Measurements from ENCODE around the gene ESYT1. TPM values are rescaled to one million over a fixed set of nuclear protein-coding genes. Genes with fewer than 3 reads are reported as not detected.

The ESYT1 gene
- total RNA-seq, 1 experiment from 2014 or later, result 152 TPM

DNA sequence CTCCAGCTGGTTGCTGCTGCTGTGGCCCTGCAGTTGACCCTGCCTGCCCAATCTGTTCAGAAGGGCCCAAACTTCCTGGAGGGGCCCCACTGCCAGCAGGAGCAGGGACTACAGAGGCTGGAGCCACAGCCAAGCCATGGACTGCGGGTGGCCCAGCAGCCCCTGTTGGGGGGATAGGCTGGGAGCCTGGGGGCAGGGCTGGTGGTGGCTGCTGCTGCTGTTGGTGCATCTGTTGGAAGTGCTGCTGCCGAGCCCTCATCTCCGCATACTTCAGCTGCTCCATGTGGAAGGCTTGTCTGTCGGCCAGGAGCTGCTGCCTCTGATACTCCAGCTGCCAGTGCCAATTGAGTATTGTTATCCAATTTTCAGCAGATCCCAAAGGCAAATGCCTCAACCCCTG lies 37.3 kb downstream of the ESYT1 start:
- peaks cover 2% of the 10 kb centered on the region; the same call in 1 of the 2 replicates for H3K36me3 ChIP-seq (ENCODE audit: control insufficient read depth, insufficient read depth, low read length)
- CTCF ChIA-PET, result no interaction called here
- DNase-seq (ENCODE audit: low read depth, low spot score) (no peak), ATAC-seq (no peak)
- POLR2A ChIA-PET, result no interaction called here
- H3K27me3 ChIP-seq (ENCODE audit: control insufficient read depth, insufficient read depth, low read length), result no peaks in the 10 kb centered on the region
- H3K27ac ChIP-seq (ENCODE audit: low read length), result no peak overlapping the region
- H3K4me3 ChIP-seq (ENCODE audit: low read depth in 2 of 2, low read length in 2 of 2), result no peak overlapping the region
- no TSS peak for BruUV-seq (replicated peaks)
- H3K9me3 ChIP-seq (ENCODE audit: control insufficient read depth, insufficient read depth, low read depth, low read length), result no peaks in the 10 kb centered on the region
- H3K4me1 ChIP-seq (ENCODE audit: control insufficient read depth, insufficient read depth, low read length), result peaks cover 5% of the 10 kb centered on the region; the same call in 1 of the 2 replicates
- intact Hi-C loops (cut with micrococcal nuclease; ENCODE audit: unreplicated experiment) (no loop called here), in situ Hi-C loops (cut with HindIII; ENCODE audit: low pct_unique_long_range_greater_than_20kb, low sequenced_read_pairs) (no loop called here)
- TF ChIP-seq POLR2AphosphoS5 (IDR thresholded peaks at IDR 0.05; ENCODE audit: low read depth, low read length), result no peak
- TF ChIP-seq, protein P1, sequence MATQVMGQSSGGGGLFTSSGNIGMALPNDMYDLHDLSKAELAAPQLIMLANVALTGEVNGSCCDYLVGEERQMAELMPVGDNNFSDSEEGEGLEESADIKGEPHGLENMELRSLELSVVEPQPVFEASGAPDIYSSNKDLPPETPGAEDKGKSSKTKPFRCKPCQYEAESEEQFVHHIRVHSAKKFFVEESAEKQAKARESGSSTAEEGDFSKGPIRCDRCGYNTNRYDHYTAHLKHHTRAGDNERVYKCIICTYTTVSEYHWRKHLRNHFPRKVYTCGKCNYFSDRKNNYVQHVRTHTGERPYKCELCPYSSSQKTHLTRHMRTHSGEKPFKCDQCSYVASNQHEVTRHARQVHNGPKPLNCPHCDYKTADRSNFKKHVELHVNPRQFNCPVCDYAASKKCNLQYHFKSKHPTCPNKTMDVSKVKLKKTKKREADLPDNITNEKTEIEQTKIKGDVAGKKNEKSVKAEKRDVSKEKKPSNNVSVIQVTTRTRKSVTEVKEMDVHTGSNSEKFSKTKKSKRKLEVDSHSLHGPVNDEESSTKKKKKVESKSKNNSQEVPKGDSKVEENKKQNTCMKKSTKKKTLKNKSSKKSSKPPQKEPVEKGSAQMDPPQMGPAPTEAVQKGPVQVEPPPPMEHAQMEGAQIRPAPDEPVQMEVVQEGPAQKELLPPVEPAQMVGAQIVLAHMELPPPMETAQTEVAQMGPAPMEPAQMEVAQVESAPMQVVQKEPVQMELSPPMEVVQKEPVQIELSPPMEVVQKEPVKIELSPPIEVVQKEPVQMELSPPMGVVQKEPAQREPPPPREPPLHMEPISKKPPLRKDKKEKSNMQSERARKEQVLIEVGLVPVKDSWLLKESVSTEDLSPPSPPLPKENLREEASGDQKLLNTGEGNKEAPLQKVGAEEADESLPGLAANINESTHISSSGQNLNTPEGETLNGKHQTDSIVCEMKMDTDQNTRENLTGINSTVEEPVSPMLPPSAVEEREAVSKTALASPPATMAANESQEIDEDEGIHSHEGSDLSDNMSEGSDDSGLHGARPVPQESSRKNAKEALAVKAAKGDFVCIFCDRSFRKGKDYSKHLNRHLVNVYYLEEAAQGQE (IDR thresholded peaks at IDR 0.05; ENCODE audit: insufficient read depth in 1 of 2, low read depth in 2 of 2, low read length in 1 of 2), result no peak

DNA sequence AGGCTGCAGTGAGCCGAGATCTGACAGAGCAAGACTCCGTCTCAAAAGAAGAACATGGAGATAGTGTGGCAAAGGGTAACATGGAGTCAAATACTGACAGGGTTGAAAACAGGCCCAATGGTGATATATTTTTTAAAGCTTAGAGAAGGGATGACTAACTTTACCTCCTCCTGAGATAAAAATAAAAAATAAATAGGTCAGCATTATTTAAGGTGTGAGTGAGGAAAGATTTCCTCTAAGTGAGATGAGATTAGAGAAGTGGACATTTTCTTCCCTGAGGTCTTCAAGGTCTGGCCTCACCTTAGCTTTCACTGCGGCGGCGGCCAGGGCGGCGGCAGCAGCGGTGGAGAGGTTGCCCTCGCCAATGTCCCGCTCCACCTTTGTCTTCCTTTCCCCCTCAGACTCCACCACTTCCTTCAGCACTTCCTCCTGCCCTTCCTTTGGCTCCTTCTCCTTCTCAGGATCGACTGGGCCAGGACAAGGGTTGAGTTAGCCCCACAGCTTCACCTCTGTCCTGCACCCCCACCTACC lies 41.2 kb downstream of the ESYT1 start:
- Histone ChIP-seq H3K27me3 (ENCODE audit: control insufficient read depth, insufficient read depth, low read length) (no peaks in the 10 kb centered on the region), H3K4me3 (ENCODE audit: low read depth in 2 of 2, low read length in 2 of 2) (no peak overlapping the region), H3K27ac (ENCODE audit: low read length) (no peak overlapping the region), H3K9me3 (ENCODE audit: control insufficient read depth, insufficient read depth, low read depth, low read length) (no peaks in the 10 kb centered on the region), H3K4me1 (ENCODE audit: control insufficient read depth, insufficient read depth, low read length) (no peaks in the 10 kb centered on the region), H3K36me3 (ENCODE audit: control insufficient read depth, insufficient read depth, low read length) (peaks cover 8% of the 10 kb centered on the region)
- no peak for ATAC-seq
- no TSS peak for BruUV-seq (replicated peaks)
- in situ Hi-C loops (cut with HindIII; ENCODE audit: low pct_unique_long_range_greater_than_20kb, low sequenced_read_pairs) (no loop called here), intact Hi-C loops (cut with micrococcal nuclease; ENCODE audit: unreplicated experiment) (no loop called here)
- no peak for DNase-seq (ENCODE audit: low read depth, low spot score)
- CTCF ChIA-PET, result no interaction called here
- TF ChIP-seq TCF7L2 (IDR thresholded peaks at IDR 0.05; ENCODE audit: low read depth, low read length) (no peak), SIN3A (IDR thresholded peaks at IDR 0.05; ENCODE audit: borderline replicate concordance, insufficient read depth, low read depth, low read length) (no peak), POLR2AphosphoS5 (IDR thresholded peaks at IDR 0.05; ENCODE audit: low read depth, low read length) (no peak)
- TF ChIP-seq, protein P1 (IDR thresholded peaks at IDR 0.05; ENCODE audit: insufficient read depth in 1 of 2, low read depth in 2 of 2, low read length in 1 of 2), result no peak
- TF ChIP-seq, protein P2, sequence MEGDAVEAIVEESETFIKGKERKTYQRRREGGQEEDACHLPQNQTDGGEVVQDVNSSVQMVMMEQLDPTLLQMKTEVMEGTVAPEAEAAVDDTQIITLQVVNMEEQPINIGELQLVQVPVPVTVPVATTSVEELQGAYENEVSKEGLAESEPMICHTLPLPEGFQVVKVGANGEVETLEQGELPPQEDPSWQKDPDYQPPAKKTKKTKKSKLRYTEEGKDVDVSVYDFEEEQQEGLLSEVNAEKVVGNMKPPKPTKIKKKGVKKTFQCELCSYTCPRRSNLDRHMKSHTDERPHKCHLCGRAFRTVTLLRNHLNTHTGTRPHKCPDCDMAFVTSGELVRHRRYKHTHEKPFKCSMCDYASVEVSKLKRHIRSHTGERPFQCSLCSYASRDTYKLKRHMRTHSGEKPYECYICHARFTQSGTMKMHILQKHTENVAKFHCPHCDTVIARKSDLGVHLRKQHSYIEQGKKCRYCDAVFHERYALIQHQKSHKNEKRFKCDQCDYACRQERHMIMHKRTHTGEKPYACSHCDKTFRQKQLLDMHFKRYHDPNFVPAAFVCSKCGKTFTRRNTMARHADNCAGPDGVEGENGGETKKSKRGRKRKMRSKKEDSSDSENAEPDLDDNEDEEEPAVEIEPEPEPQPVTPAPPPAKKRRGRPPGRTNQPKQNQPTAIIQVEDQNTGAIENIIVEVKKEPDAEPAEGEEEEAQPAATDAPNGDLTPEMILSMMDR (IDR thresholded peaks at IDR 0.05), result no peak
- POLR2A ChIA-PET, result no interaction called here
